ENCODE measurements around the gene IL10.
"Not testable (repeated sequence)": the region's sequence is repeated elsewhere in the genome, so short reads cannot be mapped to it uniquely, and the experiment has no call there.

Gene IL10

GRCh38 chr1:206765771-206766170, 6.5 kb downstream of the IL10 start:
- DNase-seq (ENCODE audit: low read depth) = not testable (repeated sequence)

GRCh38 chr1:206762741-206763364, 9.4 kb downstream of the IL10 start:
- not testable (repeated sequence) for DNase-seq (ENCODE audit: low read depth)

- no peak for DNase-seq (ENCODE audit: low read depth)
Measured at GRCh38 chr1:206761159-206761768, 11.0 kb downstream of the IL10 start.

GRCh38 chr1:206760590-206760989, 11.7 kb downstream of the IL10 start:
- DNase-seq (ENCODE audit: low read depth) = no peak

GRCh38 chr1:206757524-206758266, 14.6 kb downstream of the IL10 start:
- DNase-seq (ENCODE audit: low read depth) = no peak

- DNase-seq (ENCODE audit: low read depth) = no peak
Measured at GRCh38 chr1:206754011-206754410, 18.3 kb downstream of the IL10 start.

GRCh38 chr1:206753141-206753540, 19.2 kb downstream of the IL10 start:
- DNase-seq (ENCODE audit: low read depth) = no peak

GRCh38 chr1:206752481-206752880, 19.8 kb downstream of the IL10 start:
- DNase-seq (ENCODE audit: low read depth) = no peak

GRCh38 chr1:206751891-206752290, 20.4 kb downstream of the IL10 start:
- no peak for DNase-seq (ENCODE audit: low read depth)

GRCh38 chr1:206748348-206749030, 23.8 kb downstream of the IL10 start:
- DNase-seq (ENCODE audit: low read depth) = no peak

GRCh38 chr1:206745301-206745700, 27.0 kb downstream of the IL10 start:
- no peak for DNase-seq (ENCODE audit: low read depth)

GRCh38 chr1:206744683-206745082, 27.6 kb downstream of the IL10 start:
- no peak for DNase-seq (ENCODE audit: low read depth)

GRCh38 chr1:206742719-206743383, 29.4 kb downstream of the IL10 start:
- DNase-seq (ENCODE audit: low read depth) = no peak

- no peak for DNase-seq (ENCODE audit: low read depth)
Measured at GRCh38 chr1:206741142-206741701, 31.1 kb downstream of the IL10 start.

GRCh38 chr1:206739411-206740076, 32.8 kb downstream of the IL10 start:
- no peak for DNase-seq (ENCODE audit: low read depth)

- no peak for DNase-seq (ENCODE audit: low read depth)
Measured at GRCh38 chr1:206738370-206739366, 33.6 kb downstream of the IL10 start.

- DNase-seq (ENCODE audit: low read depth) = no peak
Measured at GRCh38 chr1:206737729-206738201, 34.5 kb downstream of the IL10 start.

GRCh38 chr1:206736878-206737728, 35.2 kb downstream of the IL10 start:
- no peak for DNase-seq (ENCODE audit: low read depth)

GRCh38 chr1:206735553-206736031, 36.7 kb downstream of the IL10 start:
- no peak for DNase-seq (ENCODE audit: low read depth)

Data from fibroblast of the conjunctiva (primary cell).